ENCODE results near the gene CLCF1.

DNA sequence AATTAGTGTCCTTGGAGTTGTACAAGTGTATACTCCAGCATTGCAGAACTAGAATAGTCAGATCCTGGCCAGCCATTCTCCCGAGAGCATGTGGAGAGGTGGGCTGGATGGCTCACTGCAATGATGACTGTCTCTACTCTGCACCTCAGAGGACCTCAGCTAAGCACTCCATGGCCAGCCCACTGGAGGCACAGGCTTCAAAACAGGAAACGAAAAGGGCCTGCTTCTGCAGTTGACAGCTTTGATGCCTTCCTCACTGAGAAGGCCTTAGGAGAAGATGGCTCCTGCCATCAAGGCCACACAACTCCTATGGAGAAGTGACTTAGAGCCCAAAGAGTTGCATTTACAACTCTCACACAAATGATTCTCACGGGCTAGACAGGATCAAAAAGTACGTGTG lies 29.1 kb downstream of the CLCF1 start:
- TF ChIP-seq, protein P1, sequence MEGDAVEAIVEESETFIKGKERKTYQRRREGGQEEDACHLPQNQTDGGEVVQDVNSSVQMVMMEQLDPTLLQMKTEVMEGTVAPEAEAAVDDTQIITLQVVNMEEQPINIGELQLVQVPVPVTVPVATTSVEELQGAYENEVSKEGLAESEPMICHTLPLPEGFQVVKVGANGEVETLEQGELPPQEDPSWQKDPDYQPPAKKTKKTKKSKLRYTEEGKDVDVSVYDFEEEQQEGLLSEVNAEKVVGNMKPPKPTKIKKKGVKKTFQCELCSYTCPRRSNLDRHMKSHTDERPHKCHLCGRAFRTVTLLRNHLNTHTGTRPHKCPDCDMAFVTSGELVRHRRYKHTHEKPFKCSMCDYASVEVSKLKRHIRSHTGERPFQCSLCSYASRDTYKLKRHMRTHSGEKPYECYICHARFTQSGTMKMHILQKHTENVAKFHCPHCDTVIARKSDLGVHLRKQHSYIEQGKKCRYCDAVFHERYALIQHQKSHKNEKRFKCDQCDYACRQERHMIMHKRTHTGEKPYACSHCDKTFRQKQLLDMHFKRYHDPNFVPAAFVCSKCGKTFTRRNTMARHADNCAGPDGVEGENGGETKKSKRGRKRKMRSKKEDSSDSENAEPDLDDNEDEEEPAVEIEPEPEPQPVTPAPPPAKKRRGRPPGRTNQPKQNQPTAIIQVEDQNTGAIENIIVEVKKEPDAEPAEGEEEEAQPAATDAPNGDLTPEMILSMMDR (IDR thresholded peaks at IDR 0.05) = no peak
- no peak for TF ChIP-seq POLR2A (IDR thresholded peaks at IDR 0.05)

All from lower leg skin (tissue), 3 donors.